Bronchial epithelial cell (primary cell): ENCODE measurements around the gene NLGN2. TPM values are rescaled to one million over a fixed set of nuclear protein-coding genes. Genes with fewer than 3 reads are reported as not detected.

Experiments
- DNase-seq: peaks from one replicate; pipeline ENCODE4 v3.0.0-alpha.2; 2010; ENCODE audit warnings: low read depth
- FAIRE-seq: peaks from 2 replicates; lab custom pipeline; 2011; peaks lifted over from hg19 to GRCh38; lab: Jason Lieb, UNC
- H3K27me3 ChIP-seq: 2 replicates; pipeline ENCODE4 v1.5.1; 2011; ENCODE audit warnings: low read length; ENCODE audit not compliant: control insufficient read depth, insufficient read depth
- H3K36me3 ChIP-seq: 2 replicates; pipeline ENCODE4 v1.5.1; 2011; ENCODE audit warnings: low read length; ENCODE audit not compliant: control insufficient read depth, insufficient read depth
- H3K4me3 ChIP-seq: 2 replicates; pipeline ENCODE4 v1.5.1; 2011; ENCODE audit warnings: mild to moderate bottlenecking, low read depth, low read length, control low read depth
- CTCF ChIP-seq: IDR thresholded peaks from 2 replicates; pipeline ENCODE4 v1.5.1; 2011; ENCODE audit warnings: mild to moderate bottlenecking, moderate library complexity, low read length, control low read depth, inconsistent platforms; ENCODE audit not compliant: insufficient read depth, severe bottlenecking
- total RNA-seq: library from RNA; depleted of rRNA; stranded (reverse); fragments of >200 nt; gene quantifications from 2 replicates; pipeline ENCODE4 v1.2.1, GENCODE V29; 2014

Gene NLGN2
- total RNA-seq, 1 donor from 2014 or later, result 0.79 TPM

DNA sequence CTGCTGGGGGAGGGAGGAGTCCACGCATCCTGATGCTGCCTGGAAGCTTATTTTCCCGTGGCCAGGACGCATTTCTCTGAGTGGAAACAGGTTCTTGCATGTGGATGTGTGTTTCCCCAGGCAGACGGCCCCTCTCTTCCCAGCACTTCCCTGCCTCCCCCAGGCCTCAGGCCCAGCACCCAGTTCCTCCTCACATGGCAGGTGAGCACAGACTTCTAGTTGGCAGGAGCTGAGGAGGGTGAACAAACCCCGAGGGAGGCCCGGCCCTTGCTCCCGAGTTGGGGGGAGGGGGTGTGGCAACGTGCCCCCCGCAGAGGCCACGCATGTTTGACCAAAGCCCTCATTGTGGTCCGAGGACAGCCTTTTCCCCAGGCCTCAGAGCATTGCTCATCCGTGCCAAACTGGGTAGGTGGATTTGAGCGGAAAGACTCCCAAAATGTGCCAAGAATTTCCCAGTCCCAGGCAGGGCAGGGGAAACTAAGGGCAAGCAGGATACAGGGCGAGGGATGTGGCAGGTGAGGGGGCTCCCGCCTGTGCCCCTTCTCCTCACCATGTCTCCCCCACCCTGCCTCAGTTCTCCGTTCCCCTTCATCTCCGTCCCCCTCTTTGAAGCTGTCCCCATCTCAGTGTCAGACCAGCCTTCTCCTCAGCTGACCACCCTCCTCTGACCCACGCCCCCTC is 11.0 kb downstream of the NLGN2 start:
- FAIRE-seq, result no peak
- TF ChIP-seq CTCF, result no peak
- H3K27me3 ChIP-seq, result peaks cover 2% of the 10 kb centered on the region
- no peak for DNase-seq
- H3K4me3 ChIP-seq, result no peak overlapping the region
- H3K36me3 ChIP-seq, result no peaks in the 10 kb centered on the region

DNA sequence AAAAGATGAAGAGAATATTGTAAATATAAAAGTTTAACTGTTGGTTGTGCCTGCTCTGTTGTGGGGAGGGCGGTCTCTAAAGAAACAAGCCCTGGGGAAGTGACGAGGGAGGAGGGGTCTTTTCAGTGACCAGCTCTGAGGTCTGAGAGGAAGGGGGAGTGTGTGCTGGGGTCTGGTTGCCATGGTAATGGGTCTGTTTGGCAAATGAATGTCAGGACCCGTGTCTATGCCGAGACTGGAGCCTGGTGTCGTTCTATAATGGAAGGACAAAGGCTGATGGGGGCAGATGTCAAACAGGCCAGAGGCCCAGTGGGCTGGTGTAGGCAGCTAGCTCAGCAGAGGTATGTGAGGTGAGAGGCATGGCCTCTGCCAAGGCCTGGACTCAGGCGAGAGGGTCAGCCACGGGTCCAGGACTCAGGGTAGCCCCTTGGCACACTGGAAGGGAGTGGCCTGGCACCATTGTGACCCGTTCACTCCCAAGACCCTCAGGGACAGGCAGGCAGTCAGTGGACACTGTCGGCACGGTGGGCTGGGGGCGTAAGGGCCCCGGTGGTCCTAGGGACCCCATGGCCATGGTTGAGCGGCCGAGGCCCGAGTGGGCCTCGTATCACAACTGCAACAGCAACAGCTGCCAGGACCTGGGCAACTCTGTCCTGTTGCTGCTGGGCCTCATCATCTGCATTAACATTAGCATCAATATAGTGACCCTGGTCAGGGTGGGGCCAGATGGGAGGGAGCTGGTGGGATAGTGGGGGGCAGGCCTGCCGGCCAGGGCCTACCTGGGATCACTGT is 12.4 kb downstream of the NLGN2 start, which contains the start of gene SPEM1:
Gene SPEM1, plus strand, starts transcription at position 506 of the 792 bp plus-strand sequence. Its CDS starts 61 bp downstream, at position 567.
- DNase-seq, result no peak
- Histone ChIP-seq H3K36me3 (no peaks in the 10 kb centered on the region), H3K4me3 (no peak within 1 kb of the TSS), H3K27me3 (peaks cover 2% of the 10 kb centered on the region)
- TF ChIP-seq CTCF, result no peak
- no peak for FAIRE-seq

DNA sequence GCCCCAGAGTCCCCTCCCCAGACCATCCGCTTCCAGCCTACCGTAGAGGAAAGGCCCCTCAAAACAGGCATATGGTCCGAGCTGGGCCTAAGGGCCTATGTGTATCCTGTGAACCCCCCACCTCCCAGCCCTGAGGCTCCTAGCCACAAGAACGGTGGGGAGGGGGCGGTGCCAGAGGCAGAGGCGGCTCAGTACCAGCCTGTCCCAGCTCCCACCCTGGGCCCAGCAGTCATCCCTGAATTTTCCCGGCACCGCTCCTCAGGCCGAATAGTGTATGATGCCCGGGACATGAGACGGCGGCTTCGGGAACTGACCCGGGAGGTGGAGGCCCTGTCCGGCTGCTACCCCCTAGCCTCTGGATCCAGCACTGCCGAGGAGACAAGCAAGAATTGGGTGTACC is 13.5 kb downstream of the NLGN2 start:
- FAIRE-seq (no peak), DNase-seq (no peak)
- peaks cover 2% of the 10 kb centered on the region for H3K27me3 ChIP-seq
- no peak overlapping the region for H3K4me3 ChIP-seq
- TF ChIP-seq CTCF, result no peak
- H3K36me3 ChIP-seq, result no peaks in the 10 kb centered on the region

DNA sequence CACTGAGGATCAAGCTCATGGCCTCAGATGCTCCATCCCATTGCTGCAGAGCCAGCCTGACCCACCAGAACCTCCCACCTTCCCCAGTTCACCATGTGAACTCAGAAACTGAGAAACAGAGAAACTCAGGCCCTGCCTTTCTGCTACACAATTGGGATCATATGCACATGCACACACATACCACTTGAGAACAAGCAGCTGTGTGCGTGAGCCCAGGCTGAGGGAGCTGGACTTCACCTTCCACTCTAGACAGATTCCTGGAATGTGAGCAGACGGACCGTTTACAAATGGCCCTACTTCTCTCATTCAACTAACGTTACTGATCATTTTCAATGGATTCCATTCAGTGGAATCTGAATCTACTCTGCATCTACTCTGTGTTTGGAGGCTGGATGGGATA is 16.0 kb downstream of the NLGN2 start:
- no peak for FAIRE-seq
- no peak for DNase-seq
- Histone ChIP-seq H3K27me3 (peaks cover 2% of the 10 kb centered on the region), H3K36me3 (no peaks in the 10 kb centered on the region), H3K4me3 (no peak overlapping the region)
- no peak for TF ChIP-seq CTCF

DNA sequence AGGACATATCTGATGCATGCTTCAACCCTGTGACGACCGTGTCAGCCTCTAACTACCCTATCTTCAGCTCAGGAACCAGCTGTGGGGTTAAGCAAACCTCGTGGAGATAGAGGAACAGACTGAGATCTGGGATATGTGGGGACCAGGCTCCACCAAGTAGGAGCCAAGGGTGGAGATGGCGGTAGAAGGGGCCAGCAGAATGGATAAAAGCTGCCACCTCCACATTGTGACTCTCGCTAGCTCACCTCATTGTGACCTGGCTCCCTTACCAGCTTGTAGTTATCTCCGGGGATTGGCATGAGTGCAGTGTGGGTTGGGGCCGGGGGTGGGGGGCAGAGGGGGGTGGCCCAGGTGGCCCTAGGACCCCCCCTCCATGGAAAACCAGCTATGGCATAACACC is 17.7 kb downstream of the NLGN2 start, which contains the start of gene SPEM2:
Gene SPEM2, plus strand, starts transcription at position 301 of the 400 bp plus-strand sequence. Its CDS starts 73 bp downstream, at position 374.
- no peak for TF ChIP-seq CTCF
- FAIRE-seq, result no peak

More for the DNA sequence above, 17.7 kb downstream of the NLGN2 start, which contains the start of gene SPEM2:
- H3K27me3 ChIP-seq, result no peaks in the 10 kb centered on the region
- no peak within 1 kb of the TSS for H3K4me3 ChIP-seq
- H3K36me3 ChIP-seq, result no peaks in the 10 kb centered on the region
- no peak for DNase-seq
